Osteocyte (in vitro differentiated cells): Measurements from ENCODE around the gene SEMA4D. TPM values are rescaled to one million over a fixed set of nuclear protein-coding genes. Genes with fewer than 3 reads are reported as not detected.
A peak's percentile ranks its signal among the peaks of the same experiment; 100 is the strongest.

Source experiments
- DNase-seq: peaks from one replicate; pipeline ENCODE4 v3.0.0; 2021; ENCODE audit warnings: mixed read lengths; ENCODE audit not compliant: unreplicated experiment; ENCODE audit errors: extremely low spot score
- H3K27ac Mint-ChIP-seq: one replicate; pipeline ENCODE4 v1.8.0; 2021; ENCODE audit warnings: mild to moderate bottlenecking, mixed read lengths; ENCODE audit not compliant: unreplicated experiment
- H3K27me3 Mint-ChIP-seq: one replicate; pipeline ENCODE4 v1.8.0; 2021; ENCODE audit warnings: mixed read lengths; ENCODE audit not compliant: unreplicated experiment
- H3K36me3 Mint-ChIP-seq: one replicate; pipeline ENCODE4 v1.8.0; 2021; ENCODE audit warnings: mixed read lengths; ENCODE audit not compliant: unreplicated experiment
- H3K4me1 Mint-ChIP-seq: one replicate; pipeline ENCODE4 v1.8.0; 2021; ENCODE audit warnings: mixed read lengths; ENCODE audit not compliant: unreplicated experiment
- H3K4me3 Mint-ChIP-seq: one replicate; pipeline ENCODE4 v1.8.0; 2021; ENCODE audit warnings: mild to moderate bottlenecking, moderate library complexity, mixed read lengths; ENCODE audit not compliant: unreplicated experiment
- H3K9me3 Mint-ChIP-seq: one replicate; pipeline ENCODE4 v1.8.0; 2021; ENCODE audit warnings: mixed read lengths; ENCODE audit not compliant: unreplicated experiment
- CTCF ChIP-seq: fragments of 200-600 bp; sonication (generic); IDR thresholded peaks from 2 replicates; pipeline ENCODE4 v1.5.0; 2021; ENCODE audit warnings: antibody characterized with exemption, mild to moderate bottlenecking, moderate library complexity
- total RNA-seq: library from RNA; stranded (reverse); gene quantifications from 2 replicates; pipeline ENCODE4 v1.2.1, GENCODE V29; 2021

Gene SEMA4D
- total RNA-seq, 1 donor from 2014 or later = 2.0 TPM

- TF ChIP-seq CTCF = no peak
- no peak overlapping the region for H3K4me3 Mint-ChIP-seq
- H3K36me3 Mint-ChIP-seq = no peaks in the 10 kb centered on the region
- no peak overlapping the region for H3K27ac Mint-ChIP-seq
- H3K9me3 Mint-ChIP-seq = no peaks in the 10 kb centered on the region
- H3K27me3 Mint-ChIP-seq = peaks cover 17% of the 10 kb centered on the region
- H3K4me1 Mint-ChIP-seq = peaks cover 2% of the 10 kb centered on the region
- DNase-seq = no peak
Measured at GRCh38 chr9:89502671-89503070, 4.8 kb upstream of the SEMA4D start.

- Mint-ChIP-seq H3K36me3 (no peaks in the 10 kb centered on the region), H3K9me3 (no peaks in the 10 kb centered on the region), H3K4me3 (no peak overlapping the region), H3K27me3 (peaks cover 17% of the 10 kb centered on the region), H3K27ac (no peak overlapping the region), H3K4me1 (peaks cover 2% of the 10 kb centered on the region)
- no peak for TF ChIP-seq CTCF
- no peak for DNase-seq
Measured at GRCh38 chr9:89502038-89502601, 4.2 kb upstream of the SEMA4D start.

GRCh38 chr9:89501311-89501898, 3.5 kb upstream of the SEMA4D start:
- Mint-ChIP-seq H3K27ac (no peak overlapping the region), H3K9me3 (no peaks in the 10 kb centered on the region), H3K36me3 (no peaks in the 10 kb centered on the region), H3K4me3 (no peak overlapping the region), H3K27me3 (peaks cover 20% of the 10 kb centered on the region), H3K4me1 (peaks cover 5% of the 10 kb centered on the region)
- TF ChIP-seq CTCF = no peak
- no peak for DNase-seq

- peaks cover 5% of the 10 kb centered on the region for H3K4me1 Mint-ChIP-seq
- H3K27me3 Mint-ChIP-seq = peaks cover 24% of the 10 kb centered on the region
- no peak for DNase-seq
- no peaks in the 10 kb centered on the region for H3K9me3 Mint-ChIP-seq
- H3K4me3 Mint-ChIP-seq = no peak overlapping the region
- no peak overlapping the region for H3K27ac Mint-ChIP-seq
- H3K36me3 Mint-ChIP-seq = no peaks in the 10 kb centered on the region
- TF ChIP-seq CTCF = no peak
Measured at GRCh38 chr9:89500008-89500407, 2.1 kb upstream of the SEMA4D start.

- TF ChIP-seq CTCF = no peak
- H3K27ac Mint-ChIP-seq = no peak overlapping the region
- no peaks in the 10 kb centered on the region for H3K9me3 Mint-ChIP-seq
- H3K4me3 Mint-ChIP-seq = peak overlapping the region; percentile 73
- H3K27me3 Mint-ChIP-seq = peaks cover 24% of the 10 kb centered on the region
- no peaks in the 10 kb centered on the region for H3K36me3 Mint-ChIP-seq
- peaks cover 5% of the 10 kb centered on the region for H3K4me1 Mint-ChIP-seq
- DNase-seq = no peak
Measured at GRCh38 chr9:89498852-89499480, 1.1 kb upstream of the SEMA4D start.
